Stimulated activated CD8-positive, alpha-beta memory T cell treated with anti-CD3 and anti-CD28 coated beads, Interleukin-12 subunit alpha, Interleukin-12 subunit beta, amount 100 ng/mL, for 24 hours (primary cell): ENCODE measurements around the gene ANKRD6.

Source experiments
- DNase-seq: peaks from one replicate; pipeline ENCODE4 v3.0.0-alpha.2; 2020; ENCODE audit errors: extremely low read depth

Gene ANKRD6

GRCh38 chr6:89657445-89658158, 224.7 kb downstream of the ANKRD6 start:
- no peak for DNase-seq

DNA sequence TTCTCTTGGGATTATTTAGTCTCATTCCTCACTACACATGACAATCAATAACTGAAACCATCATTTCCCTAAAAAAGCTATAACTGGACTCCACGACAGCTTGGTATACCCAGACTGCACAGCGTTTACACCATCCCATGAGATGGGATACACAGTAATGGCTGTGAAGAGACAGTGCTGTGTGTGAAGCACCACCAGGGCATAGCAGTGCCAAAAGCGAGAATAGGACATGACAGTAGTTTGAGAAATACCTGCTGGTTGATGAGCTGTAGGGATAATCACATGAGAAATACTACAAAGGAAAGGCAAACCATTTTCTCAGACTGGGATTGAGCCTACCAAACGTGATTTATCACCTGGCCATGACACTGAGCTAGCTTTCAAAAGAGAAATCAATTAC, 228.0 kb downstream of the ANKRD6 start:
- no peak for DNase-seq

GRCh38 chr6:89661559-89661958, 228.6 kb downstream of the ANKRD6 start:
- DNase-seq: no peak

DNA sequence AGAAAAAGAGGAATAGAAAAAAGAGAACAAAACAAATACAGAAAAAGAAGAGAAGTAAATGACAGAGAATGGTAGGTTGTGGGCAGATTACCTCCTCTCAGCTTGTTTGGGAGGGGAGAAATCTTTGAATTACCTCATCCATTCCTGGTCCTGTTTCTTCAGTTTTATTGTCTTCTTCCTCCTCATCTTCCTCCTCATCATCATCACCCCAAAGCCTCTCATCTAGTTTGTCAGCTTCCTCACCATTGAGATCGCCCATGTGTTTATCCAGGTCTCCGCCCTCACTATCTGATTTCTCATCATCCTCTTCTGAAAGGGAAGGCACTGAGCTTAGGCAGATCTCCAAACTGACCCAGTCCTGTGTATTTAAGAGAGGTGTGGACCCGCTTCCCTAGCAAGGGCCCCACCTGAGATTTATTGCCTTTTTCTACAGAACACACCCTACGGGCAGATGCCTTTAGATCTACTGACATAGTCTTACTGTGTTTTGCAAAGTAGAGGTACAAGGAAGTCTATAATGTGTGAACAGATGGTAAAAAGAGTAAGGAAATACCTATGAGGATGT, 229.8 kb downstream of the ANKRD6 start:
- no peak for DNase-seq

- no peak for DNase-seq
Observed at GRCh38 chr6:89667872-89668556, 235.1 kb downstream of the ANKRD6 start.

GRCh38 chr6:89669002-89669401, 236.1 kb downstream of the ANKRD6 start:
- DNase-seq: no peak

GRCh38 chr6:89670935-89671565, 238.1 kb downstream of the ANKRD6 start:
- no peak for DNase-seq

GRCh38 chr6:89675949-89676748, 243.2 kb downstream of the ANKRD6 start:
- DNase-seq: no peak

GRCh38 chr6:89678531-89678930, 245.6 kb downstream of the ANKRD6 start:
- no peak for DNase-seq

GRCh38 chr6:89679215-89680120, 246.5 kb downstream of the ANKRD6 start:
- no peak for DNase-seq

GRCh38 chr6:89680150-89680549, 247.2 kb downstream of the ANKRD6 start:
- DNase-seq: no peak

DNA sequence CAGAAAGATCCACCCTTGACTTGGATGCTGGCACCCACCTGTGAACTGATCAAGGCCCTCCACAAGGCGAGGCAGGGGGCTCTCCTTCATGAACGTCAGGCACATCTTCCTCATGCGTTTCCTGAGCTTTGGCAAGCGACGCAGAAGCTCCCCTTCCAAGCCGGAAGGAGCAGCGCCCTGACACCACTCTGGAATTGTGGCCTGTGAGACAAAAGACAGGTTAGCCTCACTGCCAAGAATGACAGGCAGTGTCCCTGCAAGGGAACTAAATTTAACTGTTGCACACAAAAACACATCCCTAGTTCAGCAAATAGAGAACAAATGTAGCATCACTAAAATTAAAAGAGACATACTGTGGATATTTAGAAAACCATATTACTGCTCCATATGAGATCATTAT, 247.6 kb downstream of the ANKRD6 start:
- DNase-seq: no peak

GRCh38 chr6:89681983-89682564, 249.1 kb downstream of the ANKRD6 start:
- no peak for DNase-seq

GRCh38 chr6:89682991-89683390, 250.0 kb downstream of the ANKRD6 start:
- DNase-seq: no peak
